IPS-NIHi11 (cell line): Measurements from ENCODE around the gene EYA4.

ENCODE experiments used
- DNase-seq: peaks from one replicate; pipeline ENCODE4 v3.0.0; 2012; ENCODE audit warnings: mixed read lengths, low spot score

The EYA4 gene

GRCh38 chr6:133242637-133243585 is 1.8 kb downstream of the EYA4 start:
- peak; percentile 24 for DNase-seq

GRCh38 chr6:133243723-133244305 is 2.7 kb downstream of the EYA4 start:
- no peak for DNase-seq

GRCh38 chr6:133244519-133244918 is 3.4 kb downstream of the EYA4 start:
- no peak for DNase-seq

GRCh38 chr6:133245007-133245406 is 3.9 kb downstream of the EYA4 start:
- no peak for DNase-seq

- no peak for DNase-seq
Measured at GRCh38 chr6:133245422-133245903, 4.3 kb downstream of the EYA4 start.

- DNase-seq = no peak
Measured at GRCh38 chr6:133247581-133247980, 6.4 kb downstream of the EYA4 start.

DNA sequence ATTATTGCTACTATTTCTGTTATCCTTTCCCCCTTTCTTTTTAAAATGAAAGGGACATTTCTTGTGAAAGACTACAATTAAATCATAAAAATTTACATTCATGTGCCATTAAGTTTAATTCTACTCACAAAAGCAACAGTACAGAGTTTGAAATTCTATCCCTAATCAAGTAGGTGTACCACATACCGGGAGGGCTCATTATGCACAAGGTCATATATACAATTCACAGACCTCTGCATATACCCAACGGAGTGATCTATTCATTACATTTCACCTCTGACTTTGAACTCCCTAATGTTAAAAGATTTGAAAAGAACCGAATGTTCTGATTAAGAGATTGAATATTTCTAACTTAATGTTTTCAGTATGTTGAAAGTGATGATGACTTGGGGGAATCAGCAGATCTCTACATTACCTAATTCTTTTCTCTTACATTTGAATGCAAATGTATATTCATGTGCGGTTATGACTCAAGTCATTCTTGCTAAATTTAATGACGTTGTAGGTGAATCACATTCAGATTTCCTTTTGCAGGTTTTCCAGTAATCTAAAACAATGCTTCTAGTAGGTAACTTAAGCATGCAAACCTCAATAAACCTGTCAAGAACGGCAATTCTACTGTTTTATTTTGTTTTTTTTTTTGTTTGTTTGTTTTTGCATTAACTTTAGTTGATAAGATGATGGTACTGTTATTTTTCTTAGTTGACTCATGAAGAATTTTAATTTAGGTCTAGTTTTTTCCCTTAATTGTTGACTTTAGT is 7.3 kb downstream of the EYA4 start:
- DNase-seq = no peak

- no peak for DNase-seq
Measured at GRCh38 chr6:133251688-133252087, 10.5 kb downstream of the EYA4 start.

- no peak for DNase-seq
Measured at GRCh38 chr6:133254552-133255228, 13.5 kb downstream of the EYA4 start.

GRCh38 chr6:133257545-133258105 is 16.5 kb downstream of the EYA4 start:
- no peak for DNase-seq

GRCh38 chr6:133259561-133259960 is 18.4 kb downstream of the EYA4 start:
- no peak for DNase-seq

GRCh38 chr6:133262804-133263203 is 21.6 kb downstream of the EYA4 start:
- DNase-seq = no peak

DNA sequence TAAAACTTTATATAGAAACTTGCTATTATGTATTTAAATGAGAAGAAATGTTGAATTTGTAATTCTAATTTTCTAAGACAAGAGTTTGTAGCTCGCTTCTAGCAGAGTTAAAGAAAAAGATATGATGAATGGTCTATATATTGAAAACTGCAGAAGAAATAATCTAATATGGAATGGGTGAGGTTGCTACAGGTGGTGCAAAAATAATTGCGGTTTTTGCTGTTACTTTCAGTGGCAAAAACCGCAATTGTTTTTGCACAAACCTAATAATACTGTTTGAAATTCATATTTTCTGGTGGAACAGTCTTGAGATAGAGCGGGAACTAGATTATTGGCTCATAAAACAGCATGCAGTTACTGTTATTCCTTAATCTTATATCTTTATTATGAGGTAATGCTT is 23.9 kb downstream of the EYA4 start:
- DNase-seq = no peak

DNA sequence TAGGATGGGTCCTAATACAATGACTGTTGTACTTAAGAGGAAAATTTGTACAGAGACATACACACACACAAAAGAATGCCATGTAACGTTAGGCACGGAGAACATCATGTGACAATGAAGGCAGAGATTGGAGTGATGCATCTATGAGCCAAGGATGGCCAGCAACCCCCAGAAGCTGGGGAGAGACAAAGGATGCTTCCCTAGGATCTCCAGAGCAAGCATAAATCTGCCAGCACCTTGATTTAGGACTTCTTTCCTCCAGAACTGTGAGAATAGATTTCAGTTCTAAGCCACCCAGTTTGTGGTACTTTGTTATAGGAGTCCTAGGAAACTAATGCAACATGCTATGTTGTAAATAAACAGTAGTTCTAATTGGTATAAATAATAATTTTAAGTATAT is 25.0 kb downstream of the EYA4 start:
- DNase-seq = no peak

GRCh38 chr6:133268621-133269020 is 27.5 kb downstream of the EYA4 start:
- DNase-seq = no peak

GRCh38 chr6:133274813-133275212 is 33.7 kb downstream of the EYA4 start:
- no peak for DNase-seq

DNA sequence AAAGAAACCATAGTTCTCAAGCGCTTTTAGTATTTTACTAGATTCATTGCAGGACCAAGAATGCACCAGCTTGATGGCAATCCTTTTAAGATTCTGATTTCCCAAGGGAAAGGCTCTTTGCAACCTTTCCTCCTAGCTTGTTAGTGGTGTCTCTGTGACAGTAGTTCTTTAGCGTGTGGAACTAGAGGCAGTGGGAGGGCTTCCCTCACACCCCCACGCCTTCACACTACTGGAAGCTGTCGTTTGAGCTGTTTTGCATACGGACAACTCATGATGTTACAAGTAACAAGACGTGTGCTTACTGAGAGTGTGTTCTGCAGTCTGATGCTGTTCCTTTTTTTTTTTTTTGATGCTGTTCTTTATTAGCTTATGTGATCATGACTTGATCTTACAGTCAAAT is 34.1 kb downstream of the EYA4 start:
- no peak for DNase-seq

DNA sequence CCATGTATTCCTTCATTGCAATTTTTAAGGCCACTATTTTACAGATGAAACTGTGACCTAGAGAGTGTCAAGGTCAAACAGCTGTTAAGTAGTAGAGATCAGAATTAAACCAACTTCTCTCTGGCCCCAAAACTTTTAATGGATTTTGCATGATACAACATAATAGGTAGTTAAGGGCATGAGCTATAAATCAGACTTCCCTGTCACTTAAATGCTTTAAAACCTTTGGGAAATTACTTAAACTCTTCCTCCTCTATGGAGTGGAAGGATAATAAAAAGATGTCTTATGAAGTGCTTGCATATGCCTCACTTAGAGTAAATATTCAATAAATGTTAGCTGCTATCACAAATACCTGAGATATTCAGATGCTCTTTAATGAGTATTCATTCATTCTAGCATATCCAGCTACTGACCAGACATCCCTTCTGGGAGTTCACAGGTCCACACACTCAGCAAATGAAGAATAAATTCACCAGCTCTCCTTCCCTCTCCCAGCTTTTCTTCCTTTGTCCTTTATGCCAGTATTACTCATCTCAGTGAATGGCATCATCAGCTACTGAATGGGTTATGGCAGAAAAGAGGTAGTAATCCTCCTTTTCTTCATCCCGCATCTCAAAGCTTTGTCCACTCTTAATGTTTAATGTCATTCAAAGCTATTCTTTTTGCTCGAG is 36.2 kb downstream of the EYA4 start:
- no peak for DNase-seq

GRCh38 chr6:133277900-133278545 is 36.9 kb downstream of the EYA4 start:
- no peak for DNase-seq

DNA sequence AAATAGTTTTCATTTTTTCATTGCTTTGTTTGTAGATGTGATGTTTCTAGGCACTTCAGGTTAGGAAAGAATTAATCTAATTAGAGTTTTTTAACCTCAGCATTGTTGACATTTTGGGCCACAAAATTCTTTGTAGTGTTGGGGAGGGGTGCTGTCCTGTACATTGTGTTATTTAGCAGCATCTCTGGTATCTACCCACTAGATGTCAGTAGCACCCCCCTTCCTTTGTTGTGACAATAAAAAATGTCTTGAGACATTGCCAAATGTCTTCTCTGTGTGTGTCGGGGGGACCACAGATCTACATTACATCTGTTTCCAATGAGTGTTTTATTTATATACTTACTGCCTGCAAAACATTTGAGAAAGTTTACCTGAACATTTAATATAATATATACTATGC is 45.6 kb downstream of the EYA4 start:
- DNase-seq = peak; percentile 27

DNA sequence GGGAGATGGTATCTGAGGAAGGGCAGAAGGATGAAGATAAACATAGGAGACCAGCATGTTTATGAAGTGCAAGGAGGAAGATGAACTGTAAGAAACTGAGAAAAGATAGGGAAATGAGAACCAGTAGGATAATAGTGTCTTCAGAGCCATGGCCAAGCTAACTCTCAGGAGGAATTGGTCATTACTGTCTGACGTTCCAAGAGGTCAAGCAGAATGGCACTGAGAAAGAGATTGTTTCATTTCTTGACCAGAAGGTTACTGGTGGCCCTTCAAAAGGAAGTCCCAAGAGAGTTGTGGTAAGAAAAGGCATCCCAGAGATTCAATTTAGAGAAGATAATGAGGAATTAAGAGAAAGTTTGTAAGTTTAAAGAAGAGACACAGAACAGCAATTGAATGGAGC is 47.5 kb downstream of the EYA4 start:
- no peak for DNase-seq
